PFSK-1 (cell line): ENCODE data around the gene AGO4.

Experiments
- FOXP2 ChIP-seq: optimal IDR thresholded peaks from 2 replicates; pipeline ENCODE3; 2011; ENCODE audit warnings: borderline replicate concordance, control low read depth, inconsistent platforms; ENCODE audit not compliant: insufficient read depth; ENCODE audit errors: extremely low read length, extremely low read depth
- POLR2AphosphoS5 ChIP-seq: IDR thresholded peaks from 2 replicates; pipeline ENCODE4 v1.6.1; 2012; ENCODE audit warnings: low read depth, mild to moderate bottlenecking, control low read depth, low read length, moderate library complexity
- REST ChIP-seq, 2 experiments: IDR thresholded peaks; 2 replicates each; pipeline versions ENCODE4 v1.6.1 to v1.8.0; 2011 to 2012; ENCODE audit warnings: low read depth in 2 of 2, low read length in 2 of 2, control low read depth in 1 of 2, inconsistent platforms in 1 of 2, mild to moderate bottlenecking in 1 of 2, moderate library complexity in 1 of 2; ENCODE audit not compliant: insufficient read depth in 1 of 2
- SIN3A ChIP-seq: IDR thresholded peaks from 2 replicates; pipeline ENCODE4 v1.6.1; 2012; ENCODE audit warnings: mild to moderate bottlenecking, low read length, moderate library complexity, borderline replicate concordance; ENCODE audit not compliant: insufficient read depth
- TAF1 ChIP-seq: IDR thresholded peaks from 2 replicates; pipeline ENCODE4 v1.6.1; 2012; ENCODE audit warnings: low read length, control low read depth, borderline replicate concordance; ENCODE audit not compliant: insufficient read depth

Gene AGO4

DNA sequence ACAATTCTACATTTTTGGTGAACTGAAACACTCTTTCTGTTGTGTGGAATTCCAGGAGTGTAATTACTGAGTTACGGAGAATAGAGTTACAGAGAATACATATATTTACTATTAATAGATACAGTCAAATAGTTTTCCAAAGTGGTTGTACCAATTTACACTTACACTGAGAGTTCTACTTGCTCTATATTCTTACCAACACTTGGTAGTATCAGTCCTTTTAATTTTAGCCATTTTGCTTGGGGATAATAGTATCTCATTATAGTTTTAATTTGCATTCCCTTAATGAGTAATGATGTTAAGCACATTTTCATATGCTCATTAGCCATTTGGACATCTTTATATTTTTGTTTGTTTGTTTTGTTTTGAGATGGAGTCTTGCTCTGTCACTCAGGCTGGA lies 28.9 kb downstream of the AGO4 start:
- TF ChIP-seq TAF1 (no peak), FOXP2 (no peak), POLR2AphosphoS5 (no peak), REST (IDR thresholded peaks at IDR 0.05; ENCODE audit: insufficient read depth in 1 of 2, low read depth in 2 of 2, low read length in 2 of 2) (no peak), SIN3A (no peak)

GRCh38 chr1:35838693-35839245 lies 31.0 kb downstream of the AGO4 start:
- no peak for TF ChIP-seq SIN3A
- TF ChIP-seq REST (IDR thresholded peaks at IDR 0.05; ENCODE audit: insufficient read depth in 1 of 2, low read depth in 2 of 2, low read length in 2 of 2) = no peak
- TF ChIP-seq FOXP2 = no peak
- TF ChIP-seq TAF1 = no peak
- no peak for TF ChIP-seq POLR2AphosphoS5

DNA sequence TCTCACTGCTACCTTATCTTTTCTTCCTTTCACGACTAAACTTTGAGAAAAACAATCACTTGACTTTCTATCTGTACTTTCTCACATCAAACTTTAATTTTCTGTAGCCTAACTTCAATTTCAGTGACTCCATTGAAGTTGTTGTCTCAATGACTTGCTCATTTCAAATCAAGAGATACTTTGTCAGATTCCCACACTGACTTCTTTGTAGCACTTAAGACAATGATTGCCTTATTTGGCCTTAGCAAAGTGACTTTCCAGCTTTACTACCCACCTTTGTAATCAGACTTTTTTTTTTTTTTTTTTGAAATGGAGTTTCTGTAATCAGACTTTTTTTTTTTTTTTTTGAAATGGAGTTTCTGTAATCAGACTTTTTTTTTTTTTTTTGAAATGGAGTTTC lies 37.0 kb downstream of the AGO4 start:
- no peak for TF ChIP-seq POLR2AphosphoS5
- TF ChIP-seq FOXP2 = no peak
- TF ChIP-seq SIN3A = no peak
- TF ChIP-seq REST (IDR thresholded peaks at IDR 0.05; ENCODE audit: insufficient read depth in 1 of 2, low read depth in 2 of 2, low read length in 2 of 2) = no peak
- TF ChIP-seq TAF1 = no peak

DNA sequence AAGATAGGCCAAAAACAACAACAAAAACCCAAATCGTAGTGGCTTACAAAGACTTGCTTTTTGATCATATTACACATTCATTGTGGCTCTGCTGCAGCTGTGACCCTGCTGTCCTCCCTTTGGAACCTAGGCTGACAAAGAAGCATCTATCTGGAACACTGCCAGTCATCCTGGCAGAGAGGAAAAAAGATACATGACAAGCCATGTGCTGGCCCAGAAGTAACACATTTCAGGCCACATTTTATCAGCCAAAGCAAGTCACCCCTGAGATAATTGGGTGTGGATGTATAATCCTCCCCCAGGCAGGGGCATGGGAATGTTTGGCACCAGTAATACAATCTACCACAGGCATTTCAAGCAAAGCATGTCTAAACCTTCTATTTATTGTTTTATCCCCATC lies 38.0 kb downstream of the AGO4 start:
- no peak for TF ChIP-seq FOXP2
- TF ChIP-seq TAF1 = no peak
- TF ChIP-seq SIN3A = no peak
- no peak for TF ChIP-seq REST (IDR thresholded peaks at IDR 0.05; ENCODE audit: insufficient read depth in 1 of 2, low read depth in 2 of 2, low read length in 2 of 2)
- no peak for TF ChIP-seq POLR2AphosphoS5
